ENCODE measurements around the gene SERINC5.

- TF ChIP-seq CTCF (IDR thresholded peaks at IDR 0.05) (no peak), POLR2A (IDR thresholded peaks at IDR 0.05) (no peak)
Observed at GRCh38 chr5:80250801-80251200, 5.0 kb downstream of the SERINC5 start.
